ENCODE measurements around the gene SH2D4B.
"Not testable (repeated sequence)": the region's sequence is repeated elsewhere in the genome, so short reads cannot be mapped to it uniquely, and the experiment has no call there.

SH2D4B gene

DNA sequence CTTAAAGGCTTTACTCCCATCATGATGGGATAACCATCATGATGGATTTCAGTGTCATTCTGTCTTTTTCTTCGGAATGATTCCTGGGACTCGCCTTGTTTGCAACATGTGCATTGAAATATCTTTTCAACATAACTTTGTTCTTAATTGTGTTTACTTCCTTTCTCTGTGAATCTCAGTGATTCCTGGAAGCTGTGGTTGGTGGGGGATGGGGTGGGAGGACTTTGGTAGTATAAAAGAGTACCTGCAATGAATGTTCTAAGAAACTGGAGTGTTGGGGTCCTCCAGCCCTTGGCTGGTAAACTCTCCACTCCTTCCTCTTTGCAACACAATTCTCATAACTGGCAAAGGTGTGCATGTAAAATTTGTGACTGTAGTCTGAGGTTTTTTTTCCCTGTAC is 11.5 kb upstream of the SH2D4B start:
- no peak for DNase-seq

DNA sequence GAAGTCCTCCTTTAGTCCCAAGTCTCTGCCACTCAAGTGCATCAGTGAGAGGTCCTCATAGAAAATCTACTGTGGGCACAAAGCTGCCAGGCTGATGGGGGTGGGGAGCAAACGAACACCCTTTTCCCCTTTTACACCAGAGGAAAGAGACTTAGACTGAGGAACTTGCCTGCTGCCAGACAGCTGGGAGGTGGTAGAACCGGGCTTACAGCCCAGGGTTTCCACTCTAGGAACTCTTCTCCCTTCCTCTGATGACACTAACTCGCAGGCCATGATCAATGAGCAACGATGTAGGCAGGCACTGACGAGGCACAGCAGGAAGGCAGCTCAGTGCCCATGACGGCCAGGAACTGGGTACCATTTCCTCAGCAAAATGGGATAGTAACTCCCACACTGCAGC is 11.0 kb upstream of the SH2D4B start:
- no peak for DNase-seq

DNA sequence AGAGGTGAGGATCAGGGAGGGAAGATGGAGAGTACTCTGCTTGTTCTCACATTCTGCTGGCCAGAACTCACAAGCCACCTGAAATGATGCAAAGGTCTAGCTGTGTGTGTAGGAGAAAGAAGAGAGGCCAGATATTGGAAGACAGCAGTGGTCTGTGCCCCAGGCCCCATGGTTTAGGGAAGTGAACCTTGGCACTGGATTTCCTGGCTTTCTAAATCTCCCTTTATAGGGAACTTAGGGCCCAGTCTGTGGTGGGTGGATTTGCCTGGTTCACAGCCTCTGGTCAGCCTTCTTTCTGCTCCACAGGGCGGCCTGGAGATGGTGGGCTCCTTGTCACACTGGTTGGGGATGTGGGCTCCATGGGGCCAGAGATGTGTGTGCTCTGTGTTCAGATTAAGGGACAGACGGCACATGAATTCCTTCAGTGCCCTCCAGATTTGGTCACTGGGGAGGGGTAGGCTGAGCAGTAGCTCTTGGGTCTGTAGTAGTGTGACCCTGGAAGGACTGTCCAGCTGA is 9.5 kb upstream of the SH2D4B start:
- DNase-seq, result no peak

DNA sequence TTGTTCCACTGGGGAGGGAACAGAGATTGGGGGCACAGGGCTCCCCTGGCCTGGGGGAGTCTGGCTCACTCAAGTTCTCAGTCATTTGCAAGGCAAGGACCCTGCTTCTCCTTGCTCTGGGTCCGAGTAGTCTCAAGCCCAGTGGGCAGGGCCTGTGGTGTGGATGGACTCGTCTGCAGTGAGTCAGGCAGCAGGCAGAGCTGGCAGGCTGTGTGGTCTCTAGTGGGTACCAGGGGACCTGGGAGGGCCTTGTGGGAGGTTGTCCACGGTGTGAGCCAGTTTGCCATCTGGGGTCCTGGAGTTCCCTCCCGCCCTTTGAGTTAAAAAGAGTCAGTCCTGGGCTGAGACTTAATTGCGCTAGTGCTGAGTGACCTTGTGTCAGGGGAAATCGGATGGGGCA is 8.8 kb upstream of the SH2D4B start:
- DNase-seq, result no peak

DNA sequence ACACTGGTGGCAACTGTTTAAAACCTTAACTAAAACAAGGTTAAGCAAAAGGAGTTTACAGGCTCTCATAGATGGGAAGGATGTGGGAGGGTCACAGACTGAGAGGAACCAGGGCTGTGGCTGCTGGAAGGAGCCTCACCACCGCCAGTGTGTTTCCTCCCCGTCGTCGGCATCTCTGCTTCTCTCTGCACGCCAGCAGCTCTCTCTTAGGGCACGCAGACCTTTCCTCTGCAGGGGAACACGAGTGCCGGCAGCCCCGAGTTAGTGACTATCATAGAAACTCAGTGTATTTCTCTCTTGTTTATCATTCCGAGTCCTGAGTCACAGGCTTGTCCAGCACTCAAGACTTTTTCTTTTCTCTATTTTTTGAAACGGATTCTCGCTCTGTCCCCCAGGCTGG is 8.1 kb upstream of the SH2D4B start:
- DNase-seq, result no peak

DNA sequence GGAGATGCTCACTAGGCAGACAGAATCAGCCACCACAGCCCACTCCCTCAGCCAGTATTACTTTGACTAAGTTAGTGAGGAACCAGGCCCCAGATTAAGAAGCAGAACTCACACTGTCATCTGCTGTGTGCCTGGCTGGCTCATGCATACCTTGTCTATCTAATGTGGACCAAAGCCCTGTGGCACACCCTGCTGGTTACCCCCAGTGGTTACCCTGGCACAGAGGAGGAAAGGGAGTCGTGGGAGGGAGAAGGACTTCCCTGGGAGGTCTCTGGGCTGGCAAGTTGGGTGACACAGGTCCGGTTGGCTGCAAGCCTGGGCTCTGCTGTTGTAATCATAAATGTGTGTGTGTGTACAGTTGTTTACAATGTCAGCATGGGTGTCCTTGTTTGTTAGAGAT is 7.5 kb upstream of the SH2D4B start:
- no peak for DNase-seq

DNA sequence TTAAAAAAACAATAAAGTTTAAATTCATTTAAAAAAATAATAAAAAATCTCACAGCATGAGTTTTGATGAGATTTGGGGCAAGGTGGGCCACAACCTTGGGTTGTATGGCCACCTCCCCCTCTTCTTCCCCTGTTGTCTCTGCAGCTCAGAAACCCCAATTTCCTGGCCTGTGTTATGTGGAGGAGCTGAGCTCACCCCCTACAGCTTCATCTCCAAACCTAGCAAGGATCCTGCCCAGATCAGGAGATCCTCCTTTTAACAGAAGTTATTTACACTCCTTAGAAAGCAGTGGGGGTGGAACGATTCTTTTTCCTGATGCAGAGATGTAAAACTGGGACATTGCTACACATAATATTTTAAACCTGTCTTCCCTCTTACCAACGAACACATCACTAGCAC is 6.9 kb upstream of the SH2D4B start:
- no peak for DNase-seq

DNA sequence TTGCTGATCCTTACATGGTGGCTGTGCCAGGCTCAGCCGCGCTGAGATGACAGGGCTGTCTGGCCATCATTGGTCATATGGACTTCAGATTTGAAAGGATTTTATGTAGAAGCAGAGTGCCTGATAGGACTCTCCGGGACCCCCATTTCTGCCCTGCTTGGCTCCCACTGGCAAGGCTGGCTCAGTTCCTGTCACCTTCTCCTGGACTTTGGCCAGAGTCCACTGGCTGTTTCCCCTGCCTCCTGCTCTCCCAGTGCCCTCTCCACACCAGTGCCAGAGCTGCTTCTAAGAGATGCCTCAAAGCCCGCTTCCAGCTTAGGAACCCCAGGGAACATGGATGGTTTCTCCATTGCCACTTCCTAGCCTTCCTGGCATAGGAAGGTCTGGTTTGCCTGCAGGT is 5.1 kb upstream of the SH2D4B start:
- DNase-seq, result no peak

DNA sequence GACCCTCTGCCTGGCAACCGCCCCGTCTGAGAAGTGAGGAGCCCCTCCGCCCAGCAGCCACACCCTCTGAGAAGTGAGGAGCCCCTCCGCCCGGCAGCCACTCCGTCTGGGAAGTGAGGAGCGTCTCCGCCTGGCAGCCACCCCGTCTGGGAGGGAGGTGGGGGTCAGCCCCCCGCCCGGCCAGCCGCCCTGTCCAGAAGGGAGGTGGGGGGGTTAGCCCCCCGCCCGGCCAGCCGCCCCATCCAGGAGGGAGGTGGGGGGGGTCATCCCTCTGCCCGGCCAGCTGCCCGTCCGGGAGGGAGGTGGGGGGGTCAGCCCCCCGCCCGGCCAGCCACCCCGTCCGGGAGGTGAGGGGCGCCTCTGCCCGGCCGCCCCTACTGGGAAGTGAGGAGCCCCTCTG is 3.6 kb upstream of the SH2D4B start:
- DNase-seq, result not testable (repeated sequence)

DNA sequence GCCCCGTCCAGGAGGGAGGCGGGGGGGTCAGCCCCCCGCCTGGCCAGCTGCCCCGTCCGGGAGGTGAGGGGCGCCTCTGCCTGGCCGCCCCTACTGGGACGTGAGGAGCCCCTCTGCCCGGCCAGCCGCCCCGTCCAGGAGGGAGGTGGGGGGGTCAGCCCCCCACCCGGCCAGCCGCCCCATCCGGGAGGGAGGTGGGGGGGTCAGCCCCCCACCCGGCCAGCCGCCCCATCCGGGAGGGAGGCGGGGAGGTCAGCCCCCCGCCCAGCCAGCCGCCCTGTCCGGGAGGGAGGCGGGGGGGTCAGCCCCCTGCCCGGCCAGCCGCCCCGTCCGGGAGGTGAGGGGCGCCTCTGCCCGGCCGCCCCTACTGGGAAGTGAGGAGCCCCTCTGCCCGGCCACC is 3.1 kb upstream of the SH2D4B start:
- not testable (repeated sequence) for DNase-seq

DNA sequence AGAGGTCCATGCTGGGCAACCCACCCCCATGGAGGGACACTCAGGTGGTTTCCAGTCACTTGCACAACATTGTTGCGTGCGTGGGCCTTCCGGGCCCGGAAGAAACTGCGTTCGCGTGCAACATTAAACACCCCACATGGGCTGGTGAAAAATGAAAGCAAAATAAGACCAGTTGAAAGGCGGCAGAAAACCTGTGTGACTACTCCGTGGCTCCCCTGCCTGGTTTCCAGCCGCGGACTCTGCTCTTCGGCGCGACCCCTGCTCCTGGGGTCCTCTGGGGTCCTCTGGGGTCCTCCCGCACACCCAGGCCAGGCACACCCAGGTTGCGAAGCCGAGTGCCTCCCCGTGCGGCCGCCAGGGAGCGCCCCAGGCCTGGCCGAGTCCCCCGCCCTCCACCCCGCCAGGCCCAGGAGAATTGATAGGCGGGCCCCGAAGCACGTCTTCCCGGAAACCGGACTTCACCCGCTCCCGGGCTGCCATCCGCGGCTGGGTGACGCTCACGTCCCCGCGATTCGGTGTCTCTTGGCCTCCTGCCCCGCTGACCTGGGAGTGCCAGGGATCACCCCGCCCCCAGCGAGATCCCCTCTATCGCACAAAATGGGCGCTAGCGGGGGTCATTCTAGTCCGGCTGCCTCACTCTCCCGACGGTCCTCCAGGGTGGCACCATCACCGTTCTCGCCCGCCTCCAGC is 1.9 kb upstream of the SH2D4B start:
- DNase-seq, result peak; percentile 51 to 55

DNA sequence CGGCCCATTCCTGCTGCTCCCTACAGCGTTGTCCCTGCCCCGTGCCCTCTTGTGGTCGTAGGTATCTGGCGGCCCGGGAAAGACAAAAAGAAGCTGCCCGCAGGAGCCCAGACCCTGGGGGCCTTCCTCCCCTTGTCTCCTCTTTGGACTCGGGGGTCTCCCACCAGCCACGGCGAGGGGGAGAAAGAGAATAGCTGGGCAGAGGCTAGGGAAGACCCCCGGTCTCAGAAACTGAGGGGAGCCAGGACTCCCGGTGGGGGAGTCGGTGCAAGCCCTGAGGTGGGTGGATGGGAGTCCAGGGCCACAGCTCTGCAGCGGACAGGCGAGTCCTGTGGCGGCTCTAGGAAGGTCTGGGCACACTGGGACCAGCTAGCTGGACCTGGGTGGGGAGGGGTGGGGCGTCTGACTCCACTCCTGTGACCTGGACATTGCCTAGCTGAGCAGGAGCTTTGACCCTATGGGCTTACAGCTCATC is 1.3 kb upstream of the SH2D4B start:
- no peak for DNase-seq

DNA sequence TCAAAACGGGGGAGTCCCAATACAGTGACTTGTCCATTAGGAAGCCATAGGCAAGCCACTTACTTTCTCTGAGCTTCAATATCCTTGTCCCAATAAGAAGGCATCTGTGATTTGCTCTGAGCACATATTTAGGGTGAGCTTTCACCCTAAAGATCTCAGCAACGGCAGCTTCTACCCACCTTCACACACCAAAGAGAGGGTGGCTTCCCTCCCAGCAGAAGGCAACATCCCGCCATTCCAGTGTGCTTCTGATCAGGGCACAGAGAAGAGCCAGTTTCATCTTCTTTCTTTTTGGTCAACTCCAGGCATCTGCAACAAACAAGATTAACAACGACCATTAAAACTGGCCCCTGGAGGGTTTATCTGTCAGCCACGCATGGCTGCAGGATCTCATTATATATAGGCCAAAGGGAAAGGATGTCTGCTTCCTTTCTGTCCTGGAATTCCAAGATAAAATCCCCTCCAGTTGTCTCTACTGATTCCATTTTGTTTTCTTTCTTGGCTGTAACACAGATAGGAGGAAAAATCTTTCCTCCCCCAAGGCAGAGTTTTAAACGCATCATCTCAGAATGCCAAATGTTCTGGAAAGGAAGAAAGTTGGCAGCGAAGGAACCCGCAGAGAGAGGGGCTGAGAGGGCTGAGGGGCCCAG is 491 bp upstream of the SH2D4B start:
- DNase-seq, result no peak

DNA sequence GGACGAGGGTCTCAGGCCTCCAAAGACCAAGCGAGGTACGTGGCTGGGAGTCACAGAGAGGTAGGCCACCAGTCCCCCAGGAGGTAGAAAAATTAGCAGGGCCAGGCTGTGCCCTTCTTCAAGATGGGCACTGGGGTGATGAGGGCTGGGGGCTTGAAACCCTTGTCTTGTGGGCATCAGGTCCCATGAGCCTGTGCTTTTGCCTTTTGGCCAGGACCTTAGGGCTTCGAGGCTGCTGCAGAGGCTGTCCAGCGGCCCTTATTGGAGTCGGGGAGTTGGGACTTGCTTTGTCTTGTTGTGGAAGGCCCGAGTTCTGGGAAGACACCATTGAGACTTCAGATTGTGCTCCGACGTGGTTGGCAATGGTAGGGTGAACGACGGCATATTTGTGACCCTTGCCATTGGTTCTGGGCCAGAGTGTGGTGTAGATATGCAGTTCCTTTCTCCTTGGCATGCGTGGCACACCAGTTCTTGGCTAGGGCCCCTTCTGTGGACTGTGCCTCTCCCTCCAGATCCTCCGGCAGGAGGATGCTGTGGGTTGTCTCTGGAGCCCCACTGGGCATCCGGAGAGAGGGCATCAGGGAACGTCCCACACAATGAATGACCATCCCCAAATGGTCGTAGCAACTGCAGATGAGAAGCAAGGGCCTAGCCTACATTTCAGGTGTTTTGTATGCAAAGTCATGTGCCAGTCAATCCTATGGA is 931 bp downstream of the SH2D4B start:
- DNase-seq, result no peak

DNA sequence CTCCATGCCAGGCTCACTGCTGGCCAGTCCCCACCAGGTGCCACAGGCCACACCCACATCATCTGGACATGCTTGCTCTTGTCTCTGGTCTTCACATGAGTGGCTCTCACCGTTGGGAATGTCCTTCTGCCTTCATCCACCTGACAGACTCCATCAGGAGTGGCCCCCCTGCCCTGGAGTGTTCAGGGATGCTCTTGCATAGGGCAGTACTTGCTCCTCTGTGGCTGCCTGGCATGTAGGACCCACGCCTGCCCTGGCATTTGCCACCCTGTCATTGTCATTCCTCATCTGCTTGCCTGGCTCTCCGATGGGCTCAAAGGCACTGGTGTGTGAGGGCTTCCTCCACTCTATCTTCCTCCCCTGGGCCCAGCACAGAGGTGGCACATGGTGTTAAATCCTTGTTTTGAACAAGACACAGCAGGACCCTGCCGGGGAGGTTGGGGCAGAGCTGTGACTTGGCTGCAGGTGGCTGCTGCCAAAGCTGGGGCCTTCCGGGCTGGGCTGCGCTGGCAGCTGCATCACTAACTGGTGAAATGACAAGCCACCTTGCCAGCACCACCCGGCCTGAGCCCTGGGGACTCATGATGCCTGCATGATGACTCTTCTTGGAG is 1.8 kb downstream of the SH2D4B start:
- DNase-seq, result no peak

DNA sequence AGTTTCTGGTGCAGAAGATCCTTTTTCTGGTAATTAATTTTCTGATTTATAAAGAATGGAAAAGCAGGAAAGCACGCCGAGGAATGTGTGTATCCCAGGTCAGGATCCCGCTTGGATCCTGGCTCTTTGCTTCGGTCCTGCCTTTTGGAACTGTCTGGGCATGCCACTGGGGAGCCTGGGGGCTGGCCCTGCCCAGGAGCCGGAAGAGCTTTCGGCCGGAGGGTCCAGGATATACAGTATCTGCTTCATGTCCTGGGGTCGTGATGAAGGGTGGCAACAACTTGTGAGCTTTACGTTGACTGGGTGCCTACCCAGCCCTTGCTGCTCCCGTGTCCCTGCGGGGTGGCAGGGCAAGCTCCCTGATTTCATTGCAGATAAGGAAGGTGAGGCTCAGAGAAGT is 2.4 kb downstream of the SH2D4B start:
- no peak for DNase-seq

DNA sequence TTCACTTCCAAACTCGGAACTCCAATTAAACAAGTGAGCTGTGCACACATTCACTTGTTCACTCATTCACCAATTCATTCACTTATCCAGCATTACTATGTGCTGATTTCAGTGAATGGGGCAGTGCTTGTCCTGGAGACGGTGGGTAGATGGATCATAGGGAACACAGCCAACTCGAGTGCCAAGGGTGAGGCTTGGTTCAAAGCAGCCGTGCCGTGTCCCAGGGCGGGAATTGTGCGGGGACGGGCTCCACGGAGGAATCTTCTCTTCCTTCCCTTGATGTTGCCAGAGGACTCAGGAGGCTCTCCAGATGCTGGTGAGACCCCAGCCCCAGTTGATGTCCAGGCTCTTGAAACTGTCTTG is 2.9 kb downstream of the SH2D4B start:
- no peak for DNase-seq

DNA sequence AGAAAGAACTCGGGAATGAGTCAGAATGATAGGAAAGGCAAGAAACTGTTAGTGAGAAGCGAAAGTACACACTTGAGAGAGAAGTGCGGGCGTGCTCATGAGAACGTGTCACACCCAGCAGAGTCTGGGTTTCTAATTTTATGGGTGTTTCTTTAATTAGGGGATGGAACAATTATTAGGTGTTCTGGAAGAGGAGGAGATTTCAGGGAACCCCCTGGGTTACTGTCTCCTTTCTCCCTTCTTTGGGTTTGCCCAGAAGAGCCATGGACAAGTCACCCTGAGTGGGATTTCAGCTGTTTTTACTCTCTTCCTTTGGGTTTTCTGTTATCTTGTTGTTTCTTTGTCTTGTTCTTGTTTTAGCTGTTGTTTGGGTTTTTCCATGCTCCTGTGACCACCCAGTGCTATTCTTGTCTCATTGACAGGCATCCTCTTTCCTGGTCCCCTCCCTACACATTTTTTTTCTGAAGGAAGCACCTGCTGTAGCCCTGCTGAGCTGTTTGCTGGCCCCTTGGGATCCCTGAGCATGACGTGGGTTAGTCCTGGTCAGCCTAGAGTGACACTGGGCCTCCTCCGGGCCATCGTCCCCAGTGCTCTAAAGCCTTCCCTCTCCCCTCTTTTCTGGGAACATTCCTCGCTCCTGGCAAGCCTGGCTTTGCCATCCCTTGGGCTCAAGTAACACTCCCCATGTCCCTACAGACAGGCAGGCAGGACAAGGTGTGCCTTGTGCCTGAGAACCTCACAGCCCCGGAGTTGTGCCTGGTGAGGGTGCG is 3.5 kb downstream of the SH2D4B start:
- no peak for DNase-seq

DNA sequence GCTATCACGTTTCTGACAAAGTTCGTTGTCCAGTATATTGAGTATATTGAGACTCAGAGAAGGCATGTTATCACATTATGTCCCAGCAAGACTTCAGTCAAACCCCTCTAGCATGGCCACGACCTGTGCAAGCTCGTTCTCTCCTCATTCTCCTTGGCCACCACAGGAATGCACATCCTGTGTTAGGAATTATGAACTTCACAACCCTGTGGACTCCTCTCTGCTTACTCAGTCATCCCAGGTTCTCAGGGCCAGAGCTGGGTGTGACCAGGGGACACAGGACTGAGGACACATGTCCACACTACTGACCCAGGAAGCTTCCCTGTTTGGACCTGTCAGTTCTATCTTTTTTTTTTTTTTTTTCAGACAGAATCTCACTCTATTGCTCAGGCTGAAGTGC is 4.4 kb downstream of the SH2D4B start:
- no peak for DNase-seq

DNA sequence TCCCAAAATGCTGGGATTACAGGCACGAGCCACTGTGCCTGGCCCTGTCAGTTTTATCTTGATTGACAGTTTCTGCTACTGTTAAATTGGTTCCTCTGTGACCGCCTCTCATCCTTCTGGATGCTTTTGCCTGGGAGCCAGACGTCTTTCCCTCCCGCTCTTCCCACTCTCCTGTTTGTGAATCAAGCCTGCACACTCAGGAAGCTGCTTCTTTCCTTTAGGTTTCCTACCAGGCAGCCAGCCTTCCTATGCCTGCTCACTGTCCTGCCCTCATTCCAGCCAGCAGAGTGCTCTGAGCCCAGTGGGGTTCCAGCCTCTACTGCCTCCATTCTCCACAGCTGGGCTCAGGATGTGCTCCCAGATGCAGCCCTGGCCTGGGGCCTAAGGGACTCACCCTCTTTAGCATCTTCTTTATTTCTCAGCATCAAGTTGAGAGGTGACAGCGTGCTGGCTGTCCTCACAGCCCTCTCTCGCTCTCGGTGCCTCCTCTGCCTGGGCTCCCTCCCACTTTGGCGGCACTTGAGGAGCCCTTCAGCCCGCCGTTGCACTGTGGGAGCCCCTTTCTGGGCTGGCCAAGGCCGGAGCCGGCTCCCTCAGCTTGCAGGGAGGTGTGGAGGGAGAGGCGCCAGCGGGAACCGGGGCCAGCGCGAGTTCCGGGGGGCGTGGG is 5.1 kb downstream of the SH2D4B start:
- DNase-seq, result no peak

DNA sequence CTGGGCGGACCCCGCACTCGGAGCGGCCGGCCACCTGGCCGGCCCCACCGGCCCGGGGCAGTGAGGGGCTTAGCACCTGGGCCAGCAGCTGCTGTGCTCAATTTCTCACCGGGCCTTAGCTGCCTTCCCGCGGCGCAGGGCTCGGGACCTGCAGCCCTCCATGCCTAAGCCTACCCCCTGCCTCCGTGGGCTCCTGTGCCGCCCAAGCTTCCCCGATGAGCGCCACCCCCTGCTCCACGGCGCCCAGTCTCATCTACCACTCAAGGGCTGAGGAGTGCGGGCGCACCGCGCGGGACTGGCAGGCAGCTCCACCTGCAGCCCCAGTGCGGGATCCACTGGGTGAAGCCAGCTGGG is 5.6 kb downstream of the SH2D4B start:
- DNase-seq, result not testable (repeated sequence)

DNA sequence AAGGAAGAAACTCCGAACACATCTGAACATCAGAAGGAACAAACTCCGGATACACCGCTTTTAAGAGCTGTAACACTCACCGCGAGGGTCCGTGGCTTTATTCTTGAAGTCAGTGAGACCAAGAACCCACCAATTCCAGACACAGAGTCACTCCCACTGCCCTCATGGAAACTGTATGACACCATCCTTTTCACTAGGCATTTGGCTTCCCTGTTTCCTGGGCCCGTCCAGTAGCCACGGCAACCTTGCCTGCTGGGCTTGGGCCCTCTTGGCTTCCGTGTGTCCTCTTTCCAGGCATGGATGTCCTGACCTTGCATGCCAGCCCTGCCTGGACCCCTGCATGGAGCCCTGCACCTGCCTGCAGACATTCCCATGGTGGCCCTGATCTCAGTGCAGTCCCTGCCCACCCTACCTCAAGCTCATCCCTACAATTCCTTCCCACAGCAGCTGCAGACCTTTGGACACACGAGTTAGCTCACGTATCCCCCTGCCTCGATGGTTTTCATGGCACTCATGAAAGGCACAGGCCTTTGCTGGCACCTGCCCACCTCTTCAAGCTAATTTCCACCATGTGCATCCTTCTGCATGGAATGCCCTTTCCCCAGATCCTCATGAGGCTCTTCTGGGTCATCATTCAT is 6.7 kb downstream of the SH2D4B start:
- no peak for DNase-seq

All from NCI-H2081 (cell line).